ENCODE data around the gene CPXM1. TPM values are rescaled to one million over a fixed set of nuclear protein-coding genes. Genes with fewer than 3 reads are reported as not detected.

The CPXM1 gene
- total RNA-seq, 2 experiments from 2014 or later, result 2.7 to 2.9 TPM

- intact Hi-C loops (cut with DNase I, micrococcal nuclease), result loop anchor here in 1 of 2 experiments (5.0 kb wide), 1 partner anchor 93 kb away; no protein-coding TSS in a partner anchor
- H3K27ac Mint-ChIP-seq, result no peak overlapping the region
- ChIA-PET CTCF (interaction anchor here (0.9 kb wide), 1 partner anchor 72 kb away, joined by 3 read pairs; no protein-coding TSS in a partner anchor), POLR2A (no interaction called here)
- H3K4me3 Mint-ChIP-seq, result no peak overlapping the region
- ATAC-seq (no peak), DNase-seq (no peak)
- H3K27me3 Mint-ChIP-seq, result peaks cover 15% of the 10 kb centered on the region
- peaks cover 5% of the 10 kb centered on the region for H3K4me1 Mint-ChIP-seq
- H3K9me3 Mint-ChIP-seq (ENCODE audit: low read depth), result no peaks in the 10 kb centered on the region
- no peaks in the 10 kb centered on the region for H3K36me3 Mint-ChIP-seq (ENCODE audit: low read depth)
Measured at GRCh38 chr20:2759143-2759542, 41.3 kb downstream of the CPXM1 start.

GRCh38 chr20:2757969-2758368 lies 42.5 kb downstream of the CPXM1 start:
- Mint-ChIP-seq H3K36me3 (ENCODE audit: low read depth) (no peaks in the 10 kb centered on the region), H3K9me3 (ENCODE audit: low read depth) (no peaks in the 10 kb centered on the region), H3K27ac (no peak overlapping the region), H3K27me3 (peaks cover 22% of the 10 kb centered on the region), H3K4me1 (peaks cover 14% of the 10 kb centered on the region), H3K4me3 (no peak overlapping the region)
- DNase-seq, result no peak
- intact Hi-C loops (cut with DNase I, micrococcal nuclease), result loop anchor here in 1 of 2 experiments (5.0 kb wide), 1 partner anchor 94 kb away; no protein-coding TSS in a partner anchor
- POLR2A ChIA-PET, result no interaction called here
- CTCF ChIA-PET, result interaction anchor here (0.6 to 1.4 kb wide), 4 partner anchors 13 to 70 kb away, joined by 3 to 4 read pairs (median 3); no protein-coding TSS in a partner anchor
- no peak for ATAC-seq

GRCh38 chr20:2757001-2757400 lies 43.4 kb downstream of the CPXM1 start:
- no peak for ATAC-seq
- H3K4me1 Mint-ChIP-seq, result peaks cover 18% of the 10 kb centered on the region
- no peak for DNase-seq
- H3K4me3 Mint-ChIP-seq, result no peak overlapping the region
- H3K36me3 Mint-ChIP-seq (ENCODE audit: low read depth), result no peaks in the 10 kb centered on the region
- intact Hi-C loops (cut with DNase I, micrococcal nuclease), result loop anchor here in 1 of 2 experiments (5.0 kb wide), 1 partner anchor 95 kb away; no protein-coding TSS in a partner anchor
- POLR2A ChIA-PET, result no interaction called here
- H3K9me3 Mint-ChIP-seq (ENCODE audit: low read depth), result no peaks in the 10 kb centered on the region
- peaks cover 22% of the 10 kb centered on the region for H3K27me3 Mint-ChIP-seq
- no peak overlapping the region for H3K27ac Mint-ChIP-seq
- CTCF ChIA-PET, result interaction anchor here (1.4 kb wide), 1 partner anchor 12 kb away, joined by 4 read pairs; no protein-coding TSS in a partner anchor

- Mint-ChIP-seq H3K27ac (no peak overlapping the region), H3K27me3 (peaks cover 22% of the 10 kb centered on the region), H3K4me1 (peaks cover 21% of the 10 kb centered on the region), H3K4me3 (no peak overlapping the region), H3K9me3 (ENCODE audit: low read depth) (no peaks in the 10 kb centered on the region), H3K36me3 (ENCODE audit: low read depth) (no peaks in the 10 kb centered on the region)
- intact Hi-C loops (cut with DNase I, micrococcal nuclease), result loop anchor here in 1 of 2 experiments (5.0 kb wide), 1 partner anchor 96 kb away; no protein-coding TSS in a partner anchor
- DNase-seq (peak; percentile 28), ATAC-seq (no peak)
- ChIA-PET CTCF (interaction anchor here (0.6 to 1.0 kb wide), 2 partner anchors 246 to 1042 kb away, joined by 3 to 4 read pairs; no protein-coding TSS in a partner anchor), POLR2A (no interaction called here)
Measured at GRCh38 chr20:2756056-2756611, 44.3 kb downstream of the CPXM1 start.

GRCh38 chr20:2755451-2756055 lies 44.9 kb downstream of the CPXM1 start:
- no peak overlapping the region for H3K27ac Mint-ChIP-seq
- H3K4me1 Mint-ChIP-seq, result peaks cover 27% of the 10 kb centered on the region
- H3K9me3 Mint-ChIP-seq (ENCODE audit: low read depth), result no peaks in the 10 kb centered on the region
- ChIA-PET POLR2A (no interaction called here), CTCF (interaction anchor here (0.6 to 4.5 kb wide), 6 partner anchors 14 to 1042 kb away, joined by 3 to 45 read pairs (median 4); no protein-coding TSS in a partner anchor)
- H3K27me3 Mint-ChIP-seq, result peaks cover 26% of the 10 kb centered on the region
- no peaks in the 10 kb centered on the region for H3K36me3 Mint-ChIP-seq (ENCODE audit: low read depth)
- H3K4me3 Mint-ChIP-seq, result no peak overlapping the region
- DNase-seq (no peak), ATAC-seq (no peak)
- intact Hi-C loops (cut with DNase I, micrococcal nuclease), result loop anchor here in 1 of 2 experiments (5.0 kb wide), 1 partner anchor 97 kb away; no protein-coding TSS in a partner anchor

- ChIA-PET CTCF (interaction anchor here (0.6 to 4.5 kb wide), 7 partner anchors 13 to 233 kb away, joined by 3 to 45 read pairs (median 3); no protein-coding TSS in a partner anchor), POLR2A (no interaction called here)
- Mint-ChIP-seq H3K9me3 (ENCODE audit: low read depth) (no peaks in the 10 kb centered on the region), H3K4me1 (peaks cover 31% of the 10 kb centered on the region), H3K36me3 (ENCODE audit: low read depth) (no peaks in the 10 kb centered on the region), H3K27ac (no peak overlapping the region), H3K27me3 (peaks cover 34% of the 10 kb centered on the region), H3K4me3 (no peak overlapping the region)
- intact Hi-C loops (cut with DNase I, micrococcal nuclease), result loop anchor here (5.0 kb wide), 2 partner anchors 118 to 248 kb away; partner anchors contain the start of gene PTPRA (in 1 of the 2)
- no peak for DNase-seq
- no peak for ATAC-seq
Measured at GRCh38 chr20:2754424-2754823, 46.0 kb downstream of the CPXM1 start.

- Mint-ChIP-seq H3K27ac (peak overlapping the region; percentile 34), H3K36me3 (ENCODE audit: low read depth) (no peaks in the 10 kb centered on the region), H3K27me3 (peaks cover 34% of the 10 kb centered on the region), H3K9me3 (ENCODE audit: low read depth) (no peaks in the 10 kb centered on the region), H3K4me1 (peaks cover 31% of the 10 kb centered on the region), H3K4me3 (no peak overlapping the region)
- POLR2A ChIA-PET, result no interaction called here
- ATAC-seq (no peak), DNase-seq (no peak)
- intact Hi-C loops (cut with DNase I, micrococcal nuclease), result loop anchor here (2.0 to 5.0 kb wide), 5 partner anchors 99 to 249 kb away; partner anchors contain the start of gene PTPRA (in 1 of the 2)
- CTCF ChIA-PET, result interaction anchor here (0.6 to 4.5 kb wide), 26 partner anchors 9 to 1314 kb away, joined by 3 to 45 read pairs (median 4); no protein-coding TSS in a partner anchor
Measured at GRCh38 chr20:2753461-2754040, 46.9 kb downstream of the CPXM1 start.

GRCh38 chr20:2752567-2753460 lies 47.6 kb downstream of the CPXM1 start:
- DNase-seq (peak; percentile 67), ATAC-seq (peak; percentile 28)
- Mint-ChIP-seq H3K9me3 (ENCODE audit: low read depth) (no peaks in the 10 kb centered on the region), H3K36me3 (ENCODE audit: low read depth) (no peaks in the 10 kb centered on the region), H3K4me1 (peaks cover 32% of the 10 kb centered on the region), H3K27me3 (peaks cover 34% of the 10 kb centered on the region), H3K27ac (peak overlapping the region; percentile 34), H3K4me3 (peak overlapping the region; percentile 69)
- ChIA-PET CTCF (interaction anchor here (0.6 to 4.5 kb wide), 26 partner anchors 9 to 1315 kb away, joined by 3 to 45 read pairs (median 4); no protein-coding TSS in a partner anchor), POLR2A (no interaction called here)
- intact Hi-C loops (cut with DNase I, micrococcal nuclease), result loop anchor here (1.0 to 5.0 kb wide), 8 partner anchors 40 to 249 kb away; partner anchors contain the start of gene PTPRA (in 1 of the 2)

GRCh38 chr20:2751878-2752566 lies 48.4 kb downstream of the CPXM1 start:
- Mint-ChIP-seq H3K27me3 (peaks cover 34% of the 10 kb centered on the region), H3K27ac (no peak overlapping the region), H3K4me1 (peaks cover 35% of the 10 kb centered on the region), H3K36me3 (ENCODE audit: low read depth) (no peaks in the 10 kb centered on the region), H3K9me3 (ENCODE audit: low read depth) (no peaks in the 10 kb centered on the region), H3K4me3 (no peak overlapping the region)
- ATAC-seq (peak; percentile 73), DNase-seq (peak; percentile 78)
- ChIA-PET POLR2A (no interaction called here), CTCF (interaction anchor here (1.0 to 4.5 kb wide), 13 partner anchors 8 to 249 kb away, joined by 3 to 45 read pairs (median 5); no protein-coding TSS in a partner anchor)
- intact Hi-C loops (cut with DNase I, micrococcal nuclease), result loop anchor here (1.0 to 5.0 kb wide), 9 partner anchors 39 to 250 kb away; partner anchors contain the start of gene PTPRA (in 1 of the 2)

GRCh38 chr20:2751347-2751877 lies 49.0 kb downstream of the CPXM1 start:
- Mint-ChIP-seq H3K36me3 (ENCODE audit: low read depth) (no peaks in the 10 kb centered on the region), H3K9me3 (ENCODE audit: low read depth) (no peaks in the 10 kb centered on the region), H3K27ac (no peak overlapping the region), H3K4me3 (peak overlapping the region; percentile 9), H3K4me1 (peaks cover 33% of the 10 kb centered on the region), H3K27me3 (peaks cover 29% of the 10 kb centered on the region)
- DNase-seq (no peak), ATAC-seq (no peak)
- ChIA-PET CTCF (interaction anchor here (0.6 to 4.5 kb wide), 5 partner anchors 12 to 290 kb away, joined by 3 to 45 read pairs (median 5); no protein-coding TSS in a partner anchor), POLR2A (no interaction called here)
- intact Hi-C loops (cut with DNase I, micrococcal nuclease), result loop anchor here (2.0 to 5.0 kb wide), 3 partner anchors 63 to 251 kb away; partner anchors contain the start of gene PTPRA (in 1 of the 2)

Data from activated CD4-positive, alpha-beta T cell treated with anti-CD3 and anti-CD28 coated beads for 36 hours (primary cell).